Activated T-cell treated with anti-CD3 and anti-CD28 coated beads for 48 hours (primary cell): ENCODE measurements around the gene POR.

Experiments used
- DNase-seq: peaks from one replicate; pipeline ENCODE4 v3.0.0-alpha.2; 2020; ENCODE audit warnings: low read depth

POR gene

DNA sequence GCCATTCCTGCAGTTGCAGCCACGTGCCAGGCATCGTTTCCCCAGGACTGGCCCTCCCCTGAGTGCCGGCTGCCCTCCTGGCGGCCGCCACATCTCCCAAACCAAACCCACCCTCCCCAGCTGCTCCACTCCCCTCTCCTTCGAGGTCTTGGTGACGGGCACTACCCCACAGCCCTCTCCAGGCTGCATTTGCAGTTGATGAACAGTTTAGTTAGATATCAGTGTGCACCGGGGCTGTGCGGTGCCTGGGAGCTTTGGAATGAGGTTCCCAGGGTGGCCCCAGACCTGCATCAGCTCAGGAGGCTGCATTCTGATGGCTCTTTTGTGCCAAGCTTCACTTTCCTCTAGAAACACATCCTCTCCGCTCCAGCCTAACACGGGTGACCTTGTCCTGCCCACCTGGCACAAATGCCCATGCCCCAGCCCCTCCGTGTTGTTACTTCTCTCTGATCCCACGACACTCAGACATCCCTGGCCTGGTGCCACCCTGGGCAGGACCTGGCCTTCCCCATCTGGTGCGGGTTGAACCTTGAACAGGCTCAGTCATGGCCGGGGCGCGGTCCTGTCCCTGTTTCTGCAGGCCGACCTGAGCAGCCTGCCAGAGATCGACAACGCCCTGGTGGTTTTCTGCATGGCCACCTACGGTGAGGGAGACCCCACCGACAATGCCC is 64.9 kb downstream of the POR start:
- DNase-seq: no peak

GRCh38 chr7:75980430-75981202 is 65.7 kb downstream of the POR start:
- no peak for DNase-seq

GRCh38 chr7:75981203-75981452 is 66.2 kb downstream of the POR start:
- DNase-seq: no peak

DNA sequence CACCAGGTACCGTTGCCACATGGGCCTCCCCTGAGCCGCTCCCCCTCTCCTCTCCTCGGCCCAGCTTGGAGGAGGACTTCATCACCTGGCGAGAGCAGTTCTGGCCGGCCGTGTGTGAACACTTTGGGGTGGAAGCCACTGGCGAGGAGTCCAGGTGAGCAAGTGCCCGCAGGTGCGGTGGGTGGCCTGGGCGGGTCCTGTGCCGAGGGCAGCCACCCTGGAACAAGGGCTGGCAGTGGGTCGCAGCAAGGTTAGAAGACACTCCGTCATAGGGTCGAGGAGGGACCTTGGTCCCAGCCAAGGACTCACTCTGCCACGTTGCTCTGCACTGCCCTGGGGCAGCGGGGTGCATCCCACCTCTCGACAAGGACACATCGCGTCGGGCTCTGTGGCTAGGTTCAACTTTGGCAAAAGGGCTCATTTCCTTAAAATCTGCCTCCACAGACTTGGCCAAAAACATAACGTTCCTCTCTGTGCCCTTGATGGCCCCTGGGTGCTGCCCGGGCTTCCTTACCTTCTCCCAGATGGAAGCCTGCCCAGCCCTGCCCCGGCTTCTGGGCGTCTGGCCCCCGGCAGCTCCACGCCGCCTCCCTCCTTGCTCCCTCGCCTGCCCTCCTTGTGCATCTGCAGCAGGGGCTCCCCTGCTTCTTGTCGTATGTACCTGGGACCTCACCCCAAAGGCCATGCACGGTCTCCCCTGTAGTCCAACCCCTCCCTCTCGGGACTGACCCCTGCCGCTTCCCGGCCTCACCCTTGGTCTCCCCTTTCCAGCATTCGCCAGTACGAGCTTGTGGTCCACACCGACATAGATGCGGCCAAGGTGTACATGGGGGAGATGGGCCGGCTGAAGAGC is 66.7 kb downstream of the POR start:
- DNase-seq: no peak

- no peak for DNase-seq
Measured at GRCh38 chr7:75982306-75983064, 67.5 kb downstream of the POR start.

DNA sequence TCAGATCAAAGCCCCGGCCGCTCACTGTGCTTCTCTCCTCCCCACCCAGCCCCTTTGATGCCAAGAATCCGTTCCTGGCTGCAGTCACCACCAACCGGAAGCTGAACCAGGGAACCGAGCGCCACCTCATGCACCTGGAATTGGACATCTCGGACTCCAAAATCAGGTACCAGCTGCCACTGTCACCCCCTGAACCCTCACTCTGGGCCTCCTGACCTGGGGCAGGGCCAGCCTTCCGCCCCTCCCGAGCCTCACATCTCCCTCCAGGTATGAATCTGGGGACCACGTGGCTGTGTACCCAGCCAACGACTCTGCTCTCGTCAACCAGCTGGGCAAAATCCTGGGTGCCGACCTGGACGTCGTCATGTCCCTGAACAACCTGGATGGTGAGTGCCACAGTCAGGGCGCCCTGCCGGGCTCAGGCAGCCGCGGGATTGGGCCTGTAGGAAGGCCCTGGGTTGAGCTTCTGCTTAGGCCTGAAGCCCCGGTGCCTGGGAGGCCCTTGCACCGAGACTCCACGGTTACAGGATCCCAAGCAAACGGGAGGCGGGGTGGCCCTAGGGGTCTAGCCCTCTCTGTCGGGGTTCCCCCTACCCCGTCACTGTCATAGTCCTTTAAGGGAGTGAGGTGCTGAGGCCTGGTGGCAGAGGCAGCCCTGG is 68.6 kb downstream of the POR start:
- DNase-seq: no peak

DNA sequence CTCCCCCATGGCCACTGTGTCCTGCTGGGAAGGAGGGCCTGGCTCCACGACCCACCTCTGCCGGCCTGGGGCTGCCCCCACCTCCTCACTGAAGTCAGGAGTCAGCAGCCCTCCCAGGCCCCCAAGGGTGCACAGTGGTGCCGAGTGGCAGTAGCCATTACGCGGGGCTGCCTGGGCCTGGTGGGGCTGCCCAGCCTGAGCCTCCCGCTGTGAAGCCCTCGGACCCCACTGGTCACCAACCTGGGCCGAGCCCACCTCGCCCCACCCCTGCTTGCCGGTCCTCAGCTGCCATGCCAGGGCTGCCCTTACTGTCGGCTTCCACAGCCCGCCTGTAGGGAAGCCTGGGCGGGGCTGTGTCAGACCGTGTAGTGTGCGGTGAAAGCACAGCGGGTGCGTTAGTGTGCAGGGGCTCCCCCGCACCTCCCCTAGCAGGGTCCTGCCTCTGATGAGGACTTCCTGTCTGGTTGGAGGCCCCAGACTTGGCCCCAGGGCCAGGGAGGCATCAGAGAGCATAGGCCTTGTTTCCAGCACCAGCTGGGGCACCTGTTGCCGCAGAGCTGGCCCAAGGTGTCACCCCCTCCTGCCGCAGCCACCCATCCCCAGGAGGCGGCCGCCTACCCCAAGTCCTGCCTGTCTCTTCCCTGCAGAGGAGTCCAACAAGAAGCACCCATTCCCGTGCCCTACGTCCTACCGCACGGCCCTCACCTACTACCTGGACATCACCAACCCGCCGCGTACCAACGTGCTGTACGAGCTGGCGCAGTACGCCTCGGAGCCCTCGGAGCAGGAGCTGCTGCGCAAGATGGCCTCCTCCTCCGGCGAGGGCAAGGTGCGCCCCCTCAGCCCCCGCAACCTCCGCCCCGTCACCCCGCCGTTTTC is 69.4 kb downstream of the POR start:
- no peak for DNase-seq

DNA sequence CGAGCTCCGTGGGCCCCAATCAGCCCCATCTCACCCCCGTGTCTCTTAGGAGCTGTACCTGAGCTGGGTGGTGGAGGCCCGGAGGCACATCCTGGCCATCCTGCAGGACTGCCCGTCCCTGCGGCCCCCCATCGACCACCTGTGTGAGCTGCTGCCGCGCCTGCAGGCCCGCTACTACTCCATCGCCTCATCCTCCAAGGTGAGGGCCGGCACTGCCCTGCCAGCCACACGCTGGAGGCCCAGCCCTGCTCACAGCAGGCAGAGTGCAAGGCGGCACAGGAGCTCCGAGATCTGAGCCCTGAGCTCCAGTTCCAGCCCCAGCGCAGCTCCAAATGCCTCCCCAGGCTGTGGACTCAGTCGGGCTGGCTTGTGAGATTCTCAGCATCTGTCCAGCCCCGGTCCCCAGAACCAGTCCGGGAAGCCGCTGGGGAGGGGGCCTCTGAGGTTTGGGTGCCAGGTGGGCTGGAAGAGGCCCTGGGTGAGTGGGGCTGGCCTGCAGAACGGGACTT is 70.1 kb downstream of the POR start:
- DNase-seq: no peak

GRCh38 chr7:75985518-75986146 is 70.7 kb downstream of the POR start:
- no peak for DNase-seq

DNA sequence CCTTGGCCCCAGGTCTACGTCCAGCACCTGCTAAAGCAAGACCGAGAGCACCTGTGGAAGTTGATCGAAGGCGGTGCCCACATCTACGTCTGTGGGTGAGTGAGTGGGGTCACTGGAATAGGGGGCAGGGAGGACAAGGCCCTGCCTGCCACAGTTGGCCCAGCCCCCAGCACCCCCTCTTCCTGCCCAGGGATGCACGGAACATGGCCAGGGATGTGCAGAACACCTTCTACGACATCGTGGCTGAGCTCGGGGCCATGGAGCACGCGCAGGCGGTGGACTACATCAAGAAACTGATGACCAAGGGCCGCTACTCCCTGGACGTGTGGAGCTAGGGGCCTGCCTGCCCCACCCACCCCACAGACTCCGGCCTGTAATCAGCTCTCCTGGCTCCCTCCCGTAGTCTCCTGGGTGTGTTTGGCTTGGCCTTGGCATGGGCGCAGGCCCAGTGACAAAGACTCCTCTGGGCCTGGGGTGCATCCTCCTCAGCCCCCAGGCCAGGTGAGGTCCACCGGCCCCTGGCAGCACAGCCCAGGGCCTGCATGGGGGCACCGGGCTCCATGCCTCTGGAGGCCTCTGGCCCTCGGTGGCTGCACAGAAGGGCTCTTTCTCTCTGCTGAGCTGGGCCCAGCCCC is 71.3 kb downstream of the POR start:
- DNase-seq: no peak

DNA sequence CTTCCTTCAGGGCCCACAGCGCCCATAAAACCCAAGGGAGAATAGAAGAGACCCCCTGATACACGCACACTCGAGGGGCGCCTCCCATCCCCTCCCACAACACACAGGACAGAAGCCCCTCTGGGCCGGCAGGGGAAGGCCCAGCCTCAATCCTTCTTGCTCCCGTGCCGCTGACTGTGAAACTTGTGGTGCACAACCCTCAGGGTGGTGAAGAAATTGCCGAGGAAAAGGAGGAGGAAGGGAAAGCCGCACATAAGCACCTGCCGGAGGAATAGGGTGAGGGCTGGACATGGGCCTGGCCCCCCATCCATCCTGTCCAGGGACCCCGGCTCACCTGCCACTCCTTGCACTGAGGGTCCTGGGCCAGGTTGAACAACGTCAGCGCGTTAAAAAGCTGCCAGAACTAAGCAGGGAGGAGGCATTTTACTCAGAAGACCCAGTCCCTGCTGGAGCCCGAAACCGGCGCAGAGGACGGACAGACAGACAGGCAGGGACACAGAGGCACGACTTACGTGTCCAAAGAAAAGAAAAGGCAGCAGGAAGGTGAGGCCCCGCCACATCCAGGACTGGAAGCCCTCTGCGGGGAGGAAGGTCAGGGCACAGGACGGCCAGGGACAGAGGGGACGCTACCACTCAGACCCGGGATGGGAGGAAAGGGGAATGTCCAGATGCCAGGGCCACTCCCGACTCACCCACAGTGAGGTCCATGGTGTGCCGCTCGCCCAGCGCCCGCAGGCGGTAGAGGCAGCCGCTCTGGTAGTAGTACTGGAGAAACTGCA is 72.3 kb downstream of the POR start:
- DNase-seq: no peak

- no peak for DNase-seq
Measured at GRCh38 chr7:75987805-75988567, 73.0 kb downstream of the POR start.

GRCh38 chr7:75988568-75989499 is 73.9 kb downstream of the POR start:
- DNase-seq: no peak

DNA sequence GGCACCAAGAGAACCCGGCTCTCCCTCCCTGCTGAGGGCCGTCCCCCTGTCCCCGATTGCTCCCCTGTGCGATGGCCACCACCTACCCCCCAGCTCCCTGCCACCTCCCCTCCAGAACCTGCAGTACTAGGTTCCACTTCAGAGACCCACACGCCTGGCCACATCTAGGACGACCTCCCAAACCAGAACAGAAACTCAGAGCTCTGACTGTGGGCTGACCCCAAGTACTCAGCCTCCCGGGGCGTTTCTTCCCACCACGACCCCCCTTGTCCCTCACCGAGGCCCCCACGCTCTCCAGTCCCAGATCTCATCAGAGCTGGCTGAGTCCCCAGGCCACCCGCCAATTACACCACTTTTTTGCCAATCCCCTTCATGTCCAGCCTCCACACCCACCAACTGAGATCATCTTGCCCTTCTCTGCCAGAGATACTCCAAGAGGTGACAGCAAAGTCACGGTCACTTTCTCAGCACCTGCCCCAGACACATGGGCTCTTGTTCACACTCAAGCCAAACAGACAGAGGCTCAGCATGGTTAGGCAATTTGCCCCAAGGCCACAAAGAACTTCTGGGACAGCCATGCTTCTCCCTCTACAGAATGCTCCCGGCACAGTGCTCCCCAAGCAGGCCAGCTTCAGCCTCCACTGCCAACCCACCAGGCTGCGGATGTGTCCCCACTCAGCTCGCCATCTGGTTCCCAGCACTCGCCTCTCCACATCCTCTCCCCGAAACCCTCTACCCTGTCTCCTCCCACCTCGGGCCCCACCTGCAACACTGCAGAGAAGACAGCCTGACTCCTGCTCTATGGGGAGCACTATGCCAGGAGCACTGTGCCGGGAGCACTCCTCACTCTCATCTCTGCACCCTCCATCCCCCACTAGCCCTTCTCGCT is 74.8 kb downstream of the POR start:
- no peak for DNase-seq

DNA sequence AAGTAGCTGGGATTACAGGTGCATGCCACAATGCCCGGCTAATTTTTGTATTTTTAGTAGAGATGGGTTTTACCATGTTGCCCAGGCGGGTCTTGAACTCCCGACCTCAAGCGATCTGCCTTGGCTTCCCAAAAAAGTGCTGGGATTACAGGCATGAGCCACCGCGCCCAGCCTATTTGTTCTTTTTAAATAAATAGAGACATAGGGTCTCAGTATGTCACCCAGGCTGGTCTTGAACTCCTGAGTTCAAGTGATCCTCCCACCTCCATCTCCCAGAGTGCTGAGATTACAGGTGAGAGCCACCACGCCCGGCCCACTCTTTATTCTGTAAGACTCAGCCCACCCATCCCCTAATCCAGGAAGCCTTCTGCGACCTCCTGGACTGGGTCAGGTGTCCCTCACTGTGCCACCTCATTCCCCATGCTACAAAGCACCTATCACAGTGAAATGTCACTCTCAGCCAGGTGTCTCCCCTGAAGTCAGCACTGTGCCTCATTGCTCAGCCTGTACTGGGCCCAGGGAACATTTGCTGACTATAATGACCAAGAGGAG is 76.7 kb downstream of the POR start:
- no peak for DNase-seq
